NOMO-1 (cell line): Measurements from ENCODE around the gene DYNLT1.
"Not testable (repeated sequence)": the region's sequence is repeated elsewhere in the genome, so short reads cannot be mapped to it uniquely, and the experiment has no call there.

Source experiments
- DNase-seq, 2 experiments: peaks; one replicate each; lab custom pipeline; 2025; ENCODE audit not compliant: unreplicated experiment in 2 of 2; lab: John Stamatoyannopoulos, UW

Gene DYNLT1

GRCh38 chr6:158663625-158664165, 19.2 kb upstream of the DYNLT1 start:
- peak in 1 of 2 experiments; percentile 16 for DNase-seq

GRCh38 chr6:158662954-158663624, 18.5 kb upstream of the DYNLT1 start:
- DNase-seq, result peak in 1 of 2 experiments; percentile 72

GRCh38 chr6:158662607-158662953, 18.0 kb upstream of the DYNLT1 start:
- DNase-seq, result peak in 1 of 2 experiments; percentile 96

DNA sequence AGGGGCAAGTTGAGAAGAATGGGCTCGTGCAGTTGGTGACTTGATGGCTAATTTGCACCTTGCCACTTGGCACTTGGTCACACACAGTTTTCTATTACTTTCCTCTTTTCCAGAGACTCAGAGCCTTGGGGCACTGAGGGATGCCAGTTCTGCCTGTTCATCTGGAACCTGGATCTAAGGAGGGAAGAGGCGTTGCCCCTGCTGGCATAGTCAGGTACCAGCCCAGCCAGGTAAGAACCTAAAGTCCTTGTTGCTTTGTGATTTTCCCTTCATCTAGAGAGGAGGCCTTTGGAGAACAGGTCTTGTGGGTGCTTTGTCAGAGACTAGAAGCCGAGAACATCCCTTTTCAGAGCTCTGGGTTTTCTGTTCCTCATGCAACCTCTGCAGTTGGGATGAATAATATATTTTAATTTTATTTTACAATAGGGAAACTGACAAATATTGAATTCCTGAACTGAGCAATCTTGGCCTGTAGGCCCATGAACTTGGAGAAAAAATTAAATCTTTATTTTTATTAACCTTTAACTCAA, 16.7 kb upstream of the DYNLT1 start:
- no peak for DNase-seq

- DNase-seq, result peak; percentile 38 to 62
These were observed 15.8 kb upstream of the DYNLT1 start for GRCh38 chr6:158660333-158660754.

GRCh38 chr6:158656986-158657385, 12.4 kb upstream of the DYNLT1 start:
- not testable (repeated sequence) for DNase-seq

DNA sequence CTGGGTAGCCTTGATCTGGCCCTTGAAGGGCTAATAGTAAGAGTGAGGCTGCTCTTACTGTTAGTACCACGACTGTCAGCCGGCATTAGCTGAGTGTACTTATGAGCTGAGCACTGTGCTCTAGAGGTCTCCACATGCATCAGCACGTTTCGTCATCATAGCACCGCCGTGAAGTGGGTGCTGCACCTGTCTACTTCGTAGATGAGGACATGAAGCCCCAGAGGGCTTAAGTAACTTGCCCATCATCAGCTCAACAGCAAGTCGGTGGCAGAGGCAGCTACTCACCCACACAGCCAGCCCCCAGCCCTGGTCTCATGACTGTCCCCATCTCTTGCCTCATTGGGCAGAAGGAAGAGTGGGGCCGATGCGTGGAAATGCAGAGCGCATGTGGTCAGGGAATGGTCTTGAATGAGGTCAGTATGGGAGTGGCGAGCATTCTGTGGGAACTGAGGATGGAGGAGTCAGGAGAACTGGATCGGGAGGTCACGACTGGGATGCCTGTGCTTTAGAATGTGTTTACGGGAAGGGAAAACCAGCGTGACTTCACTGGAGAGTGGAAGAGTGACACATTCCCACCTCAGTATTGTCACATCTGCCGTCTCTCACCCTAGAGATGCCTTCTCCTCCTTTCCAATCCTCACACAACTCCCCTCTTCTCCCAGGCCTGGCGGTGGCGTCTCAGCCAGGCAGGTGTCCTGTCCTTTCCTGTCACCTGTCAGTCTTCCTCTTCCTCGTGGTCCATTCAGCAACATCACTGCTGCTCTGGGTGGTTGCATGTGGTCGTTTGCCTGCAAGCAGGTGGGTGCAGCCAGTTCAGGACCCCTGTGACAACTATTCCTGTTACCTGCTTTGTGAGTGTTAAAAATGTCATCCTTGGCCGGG, 11.3 kb upstream of the DYNLT1 start:
- no peak for DNase-seq

DNA sequence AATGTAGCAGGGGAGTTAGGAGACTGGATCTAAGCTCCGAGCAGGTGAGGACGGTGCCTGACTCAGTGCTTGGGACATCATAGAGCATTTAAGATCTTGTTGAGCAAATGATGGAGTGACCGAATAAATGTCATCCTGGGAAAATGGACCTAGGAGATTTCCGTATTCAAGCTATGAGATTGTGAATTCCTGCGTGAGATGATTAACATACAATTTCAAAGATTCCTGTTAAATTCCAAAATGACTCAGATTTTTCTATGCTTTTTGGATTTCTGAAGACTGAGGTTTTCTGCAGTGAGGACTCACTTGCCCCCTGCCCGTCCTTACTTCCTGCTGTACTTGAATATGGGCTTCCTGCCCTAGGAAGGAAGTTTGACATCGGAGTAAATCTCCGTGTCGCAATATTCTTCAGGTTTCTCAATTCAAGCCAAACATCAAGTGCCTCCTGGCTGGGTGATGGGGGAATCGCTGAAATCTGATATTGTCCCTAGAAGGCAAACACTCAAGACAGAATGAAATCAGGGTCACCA, 10.5 kb upstream of the DYNLT1 start:
- DNase-seq, result peak; percentile 51 to 74

DNA sequence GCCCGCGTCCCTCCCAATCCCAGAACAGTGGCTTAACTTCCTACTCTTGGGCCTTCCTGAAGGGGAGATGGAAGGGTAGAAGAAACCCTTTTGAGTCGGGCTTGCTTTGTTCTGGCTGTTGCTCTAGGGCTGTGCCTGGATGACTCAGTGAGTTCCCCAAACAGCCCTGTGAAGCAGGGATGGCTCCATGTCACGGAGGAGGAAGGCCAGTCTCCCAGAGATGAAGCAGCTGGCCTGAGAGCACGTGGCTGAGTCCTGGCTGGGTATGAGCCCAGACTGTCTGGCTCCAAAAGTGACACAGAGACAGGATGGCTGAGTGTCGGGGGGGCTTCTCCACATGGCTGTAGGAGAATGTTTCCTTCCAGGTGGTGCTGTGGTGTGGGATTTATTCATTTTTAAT, 10.0 kb upstream of the DYNLT1 start:
- peak in 1 of 2 experiments; percentile 10 for DNase-seq

DNA sequence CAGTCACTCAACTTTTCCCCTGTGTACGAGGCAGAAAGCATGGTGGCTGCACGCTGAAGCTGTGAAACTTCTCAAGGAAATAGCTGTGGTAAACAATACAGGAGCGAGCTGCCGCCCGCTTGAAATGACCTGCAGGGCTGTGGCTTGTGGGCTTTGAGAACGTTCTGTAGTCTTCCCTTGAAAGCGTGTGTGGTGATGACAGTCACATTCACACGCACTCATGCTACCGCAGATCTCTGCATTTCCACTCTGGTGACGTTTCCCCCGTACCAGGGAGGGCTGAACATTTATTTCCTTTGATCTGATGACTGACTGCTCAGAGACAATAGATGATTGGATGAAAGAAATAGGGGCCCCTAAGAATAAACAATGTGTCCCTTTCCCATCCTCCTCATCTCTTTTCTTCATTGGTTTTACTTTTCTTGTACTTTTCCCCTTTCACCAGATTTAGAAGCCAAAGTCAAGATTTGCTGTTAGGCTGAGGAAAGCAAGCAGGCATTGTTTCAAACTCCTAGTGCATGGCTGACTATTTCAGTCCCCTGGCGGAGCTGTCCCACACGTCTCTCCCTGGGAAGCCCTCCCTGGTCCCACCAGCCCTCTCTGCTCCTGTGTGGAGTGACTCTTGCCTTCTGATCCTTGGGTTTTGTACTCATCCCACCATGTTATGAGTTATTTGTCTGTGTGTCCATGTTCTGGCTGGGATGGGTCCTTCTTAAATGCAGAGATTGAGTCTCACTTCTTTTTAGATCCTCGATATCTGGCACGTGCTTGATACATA, 9.2 kb upstream of the DYNLT1 start:
- DNase-seq, result peak; percentile 52 to 76

- DNase-seq, result not testable (repeated sequence)
These were observed 7.6 kb upstream of the DYNLT1 start for GRCh38 chr6:158651981-158652737.

DNA sequence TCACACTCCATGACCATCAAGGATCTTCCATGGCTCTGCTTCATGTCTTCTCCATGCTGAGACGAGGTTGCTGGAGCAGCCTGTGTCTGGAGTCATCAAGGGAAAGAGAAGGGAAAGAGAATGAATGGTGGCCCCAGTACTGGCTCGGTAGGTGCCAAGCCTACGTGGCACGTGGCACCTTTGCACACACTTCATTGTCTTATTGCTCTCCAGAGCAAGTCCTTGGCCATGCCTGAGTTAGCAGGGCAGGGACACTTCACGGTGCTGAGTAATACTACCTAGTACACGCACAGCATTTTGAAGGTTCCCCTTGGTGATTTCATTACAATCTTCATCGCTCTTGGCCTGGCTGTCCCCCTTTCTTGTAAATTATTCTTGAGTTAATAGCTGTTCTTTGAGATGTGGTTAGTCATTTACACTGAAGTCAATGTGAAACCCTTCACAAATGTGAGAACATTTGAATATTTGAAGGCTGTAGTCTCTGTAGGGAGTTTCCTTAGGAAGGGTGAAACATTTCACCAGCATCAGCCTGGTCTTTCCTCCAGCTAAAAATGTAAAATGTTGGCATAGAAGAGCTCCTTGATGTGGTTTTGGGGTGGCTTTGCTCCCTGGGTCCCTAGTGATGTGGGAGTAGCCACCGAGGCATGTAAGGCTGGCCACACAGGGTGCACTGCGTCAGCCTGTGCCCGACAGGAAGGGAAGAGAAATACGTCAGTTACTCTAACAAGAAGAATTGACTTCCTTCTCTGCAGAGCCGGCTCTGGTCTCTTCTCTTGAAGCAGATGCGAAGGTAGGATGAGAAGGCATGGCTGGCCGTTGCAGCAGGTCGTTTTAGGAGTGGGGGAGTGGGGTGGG, 5.0 kb upstream of the DYNLT1 start, which contains the start of gene SYTL3:
Gene SYTL3 (plus strand): TSS at position 766 of the 855 bp plus-strand sequence. CDS start 13,215 bp downstream, outside the sequence.
- DNase-seq, result peak; percentile 32 to 68

DNA sequence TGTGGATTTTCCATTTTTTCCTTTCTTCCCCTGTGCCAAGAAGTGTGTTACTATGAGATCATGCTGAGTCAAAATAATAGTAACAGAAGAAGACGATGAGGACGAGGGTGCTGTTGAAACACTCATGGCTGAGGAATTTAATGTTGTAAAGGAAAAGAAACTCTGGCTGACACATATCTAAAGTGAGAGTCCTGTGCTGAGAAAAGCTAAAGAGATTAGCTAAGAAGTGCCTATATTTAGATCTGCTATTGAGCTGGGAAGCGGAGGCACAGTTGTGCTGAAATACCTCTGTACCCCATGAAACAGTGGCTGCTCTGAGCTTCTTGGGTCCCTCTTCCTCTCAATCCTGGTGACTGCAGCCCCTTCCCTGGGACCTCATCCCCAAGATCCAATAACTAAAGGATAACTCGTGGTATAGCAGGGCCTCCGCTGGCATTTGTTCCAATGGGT, 4.2 kb upstream of the DYNLT1 start:
- DNase-seq, result no peak

GRCh38 chr6:158647501-158647900, 3.0 kb upstream of the DYNLT1 start:
- DNase-seq, result no peak

DNA sequence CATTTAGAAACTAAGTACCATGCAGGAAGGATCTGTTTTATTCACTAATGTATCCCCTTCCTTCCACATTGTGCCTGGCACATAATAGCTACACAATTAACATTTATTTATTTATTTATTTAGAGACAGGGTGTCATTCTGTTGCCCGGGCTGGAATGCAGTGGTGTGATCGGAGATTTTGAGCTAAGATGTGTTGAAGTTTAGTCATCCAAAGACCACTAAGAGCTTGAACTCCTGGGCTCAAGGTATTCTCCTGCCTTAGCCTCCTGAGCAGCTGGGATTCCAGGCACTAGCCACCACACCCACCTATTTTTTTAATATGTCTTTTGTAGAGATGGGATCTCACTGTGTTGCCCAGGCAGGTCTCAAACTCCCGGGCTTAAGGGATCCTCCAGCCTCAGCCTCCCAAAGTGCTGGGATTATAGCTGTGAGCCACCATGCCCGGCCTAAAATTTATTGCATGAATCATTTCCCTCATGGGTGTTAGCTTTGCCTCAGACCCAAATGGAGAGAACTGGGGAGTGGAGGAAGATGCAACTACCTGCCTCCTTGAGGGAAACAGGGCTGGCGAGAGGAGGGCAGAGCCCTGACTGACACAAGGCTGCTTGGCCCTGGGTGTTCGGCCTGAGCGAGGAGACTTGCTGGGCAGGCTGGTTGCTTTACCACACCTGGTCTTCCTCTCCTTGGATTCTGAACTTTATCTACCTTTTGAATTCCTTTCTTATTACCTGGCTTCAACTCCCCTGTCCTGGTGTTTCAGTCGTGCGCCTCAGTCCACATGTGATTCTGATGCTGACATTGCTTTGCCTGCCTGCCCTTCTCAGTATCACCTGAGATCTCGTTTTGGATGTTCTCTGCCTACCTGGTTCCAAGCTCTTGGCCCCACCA, 1.7 kb upstream of the DYNLT1 start:
- DNase-seq, result no peak

- DNase-seq, result no peak
These were observed 800 bp upstream of the DYNLT1 start for GRCh38 chr6:158645064-158646022.
